Stimulated activated CD4-positive, alpha-beta T cell treated with anti-CD3 and anti-CD28 coated beads, Interleukin-4, amount 100 ng/mL, for 4 hours (primary cell): ENCODE results near the gene MTR.

Experiments
- DNase-seq, 2 experiments: peaks; one replicate each; pipeline ENCODE4 v3.0.0-alpha.2; 2020

The MTR gene

GRCh38 chr1:236795035-236795756 is at the start of gene MTR:
Gene MTR, plus strand, starts transcription at chr1:236795292. Its CDS starts 412 bp downstream, at chr1:236795704.
- DNase-seq, result peak; percentile 92 to 95

DNA sequence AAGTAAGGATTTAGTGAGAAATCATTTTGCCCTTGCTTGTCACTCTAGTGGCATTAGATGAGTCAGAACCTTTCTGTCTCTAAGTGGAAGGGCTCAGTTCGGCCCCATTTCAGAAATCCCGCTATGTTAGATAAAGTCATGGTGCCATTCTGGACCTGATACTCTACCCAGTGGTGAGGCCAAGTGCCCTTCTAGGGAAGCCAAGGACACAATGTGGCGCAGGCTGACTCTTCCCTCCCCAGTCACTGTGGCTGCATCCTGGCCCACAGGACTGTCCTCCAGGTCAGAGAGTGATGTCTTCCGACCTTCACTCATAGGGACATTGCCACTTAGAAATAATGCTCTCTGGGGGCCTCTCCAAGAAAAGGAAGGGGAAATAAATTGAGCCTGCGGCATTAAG is 48.3 kb upstream of the MTR start:
- DNase-seq, result no peak

DNA sequence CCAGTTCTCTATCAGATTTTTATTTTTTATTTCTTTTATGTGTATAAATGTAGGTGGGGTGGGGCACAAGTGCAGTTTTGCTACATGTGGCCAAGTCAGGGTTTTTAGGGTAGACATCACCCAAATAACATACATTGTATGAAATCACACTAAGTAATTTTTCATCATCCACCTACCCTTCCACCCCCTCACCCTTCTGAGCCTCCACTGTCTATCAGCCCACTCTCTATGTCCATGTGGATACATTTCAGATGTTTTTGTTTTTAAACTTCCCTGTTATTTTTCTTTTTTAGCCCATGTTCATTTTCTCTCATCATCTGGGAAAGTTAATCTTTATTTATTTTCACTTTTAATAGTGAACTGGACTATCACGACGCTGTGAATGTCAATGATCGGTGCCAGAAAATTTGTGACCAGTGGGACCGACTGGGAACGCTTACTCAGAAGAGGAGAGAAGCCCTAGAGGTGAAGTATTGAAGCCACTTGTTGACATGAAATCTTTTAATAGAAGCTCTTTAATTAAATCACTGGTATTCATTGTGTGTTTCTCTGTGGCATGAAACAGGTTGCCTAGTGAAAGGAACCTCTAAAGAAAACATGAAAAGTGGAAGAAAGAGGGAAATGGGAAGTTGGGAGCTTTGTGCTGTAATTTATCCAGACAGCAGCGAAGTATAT is 47.6 kb upstream of the MTR start:
- no peak for DNase-seq

- DNase-seq, result no peak
Measured at GRCh38 chr1:236748268-236748870, 46.7 kb upstream of the MTR start.

GRCh38 chr1:236750928-236751327 is 44.2 kb upstream of the MTR start:
- no peak for DNase-seq

DNA sequence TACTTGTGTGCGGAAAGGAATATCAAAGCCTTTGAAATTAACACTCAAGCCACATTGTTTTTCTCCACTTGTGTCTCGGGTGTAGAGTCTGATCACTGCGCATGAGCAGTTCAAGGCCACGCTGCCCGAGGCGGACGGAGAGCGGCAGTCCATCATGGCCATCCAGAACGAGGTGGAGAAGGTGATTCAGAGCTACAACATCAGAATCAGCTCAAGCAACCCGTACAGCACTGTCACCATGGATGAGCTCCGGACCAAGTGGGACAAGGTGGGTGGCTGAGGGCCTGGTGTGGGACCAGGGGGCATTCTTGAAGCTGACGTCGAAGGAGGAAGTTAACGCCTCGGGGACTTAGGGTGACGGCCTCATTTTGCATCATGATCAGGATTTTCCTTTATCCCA is 43.7 kb upstream of the MTR start:
- no peak for DNase-seq

- DNase-seq, result no peak
Measured at GRCh38 chr1:236751935-236752334, 43.2 kb upstream of the MTR start.

- no peak for DNase-seq
Measured at GRCh38 chr1:236753516-236753915, 41.6 kb upstream of the MTR start.

DNA sequence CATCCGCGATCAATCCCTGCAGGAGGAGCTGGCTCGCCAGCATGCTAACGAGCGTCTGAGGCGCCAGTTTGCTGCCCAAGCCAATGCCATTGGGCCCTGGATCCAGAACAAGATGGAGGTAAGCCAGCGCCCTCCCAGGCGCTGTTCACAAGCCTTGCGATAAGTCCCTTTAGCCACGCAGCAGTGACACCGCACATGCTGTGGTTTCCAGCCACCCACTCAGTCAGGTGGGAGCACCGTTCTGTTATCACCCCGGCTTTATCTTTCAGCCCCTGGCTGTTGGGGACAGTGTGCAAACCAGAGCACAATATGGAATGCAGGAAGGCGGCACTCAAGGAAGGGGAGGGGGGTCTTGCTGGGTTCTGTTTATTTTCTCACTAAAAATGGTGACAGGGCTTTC is 41.1 kb upstream of the MTR start:
- no peak for DNase-seq

DNA sequence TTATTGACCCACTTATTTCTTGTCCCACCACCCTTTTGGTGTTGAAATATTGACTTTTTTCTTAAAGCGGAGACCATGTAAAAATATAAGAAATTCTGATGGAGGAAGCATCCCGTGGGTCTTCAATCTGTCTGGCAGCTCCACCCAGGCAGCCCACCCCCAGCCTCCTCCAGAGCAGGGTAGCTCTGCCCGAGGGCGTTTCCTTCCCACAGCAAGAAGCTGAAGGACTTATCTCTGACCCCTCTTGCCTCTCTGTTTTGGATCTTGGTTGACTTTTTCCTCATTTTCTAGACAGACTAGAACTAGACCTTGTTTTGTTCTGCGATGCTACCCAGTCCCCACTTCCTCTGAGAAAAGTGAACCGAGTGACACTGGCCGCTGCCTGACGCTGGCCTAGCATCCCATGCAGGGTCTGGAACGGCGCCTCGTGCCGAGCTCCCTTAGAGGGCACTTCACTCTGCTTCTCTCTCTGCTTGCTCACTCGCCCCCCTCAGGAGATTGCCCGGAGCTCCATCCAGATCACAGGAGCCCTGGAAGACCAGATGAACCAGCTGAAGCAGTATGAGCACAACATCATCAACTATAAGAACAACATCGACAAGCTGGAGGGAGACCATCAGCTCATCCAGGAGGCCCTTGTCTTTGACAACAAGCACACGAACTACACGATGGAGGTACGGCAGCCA is 40.4 kb upstream of the MTR start:
- DNase-seq, result no peak

GRCh38 chr1:236757640-236758039 is 37.5 kb upstream of the MTR start:
- DNase-seq, result no peak

DNA sequence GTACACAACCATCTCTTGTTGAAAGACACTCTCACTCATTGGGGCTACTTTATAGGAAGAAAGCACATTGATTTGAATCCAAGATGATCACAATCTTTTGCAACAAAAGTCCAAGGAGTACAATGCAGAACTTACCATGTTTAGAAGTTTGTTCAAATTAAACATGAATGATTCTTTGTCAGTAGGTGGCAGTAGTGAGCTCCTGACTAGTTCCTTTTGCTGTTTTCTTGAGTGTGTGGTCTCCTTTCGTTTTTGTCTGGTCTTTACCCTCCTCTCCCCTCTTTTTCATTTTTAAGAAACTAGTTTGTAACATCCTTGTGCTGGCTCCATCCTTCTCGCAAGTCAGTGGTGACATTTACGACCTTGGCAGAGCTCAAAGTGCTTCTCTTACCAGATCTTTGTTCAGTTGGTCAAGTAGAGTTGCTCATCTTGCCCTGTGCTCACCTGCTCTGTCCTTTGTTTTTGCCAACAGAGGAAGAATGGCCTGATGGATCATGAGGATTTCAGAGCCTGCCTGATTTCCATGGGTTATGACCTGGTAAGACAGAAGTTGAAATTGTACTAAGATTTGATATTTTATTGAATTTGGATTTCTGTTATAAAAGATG is 35.7 kb upstream of the MTR start:
- DNase-seq, result no peak

GRCh38 chr1:236760480-236760879 is 34.6 kb upstream of the MTR start:
- DNase-seq, result no peak

DNA sequence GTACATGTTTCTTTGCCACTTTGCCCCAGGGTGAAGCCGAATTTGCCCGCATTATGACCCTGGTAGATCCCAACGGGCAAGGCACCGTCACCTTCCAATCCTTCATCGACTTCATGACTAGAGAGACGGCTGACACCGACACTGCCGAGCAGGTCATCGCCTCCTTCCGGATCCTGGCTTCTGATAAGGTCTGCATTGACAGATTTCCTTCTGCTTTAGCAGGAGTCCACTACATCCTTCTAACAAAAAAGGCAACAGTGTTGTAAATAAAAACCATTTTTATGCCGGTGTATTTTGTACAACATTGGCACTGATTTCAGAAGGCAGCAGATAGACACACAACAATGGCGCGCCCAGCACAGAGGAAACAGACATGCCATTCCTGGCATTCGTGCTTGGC is 34.1 kb upstream of the MTR start:
- no peak for DNase-seq

DNA sequence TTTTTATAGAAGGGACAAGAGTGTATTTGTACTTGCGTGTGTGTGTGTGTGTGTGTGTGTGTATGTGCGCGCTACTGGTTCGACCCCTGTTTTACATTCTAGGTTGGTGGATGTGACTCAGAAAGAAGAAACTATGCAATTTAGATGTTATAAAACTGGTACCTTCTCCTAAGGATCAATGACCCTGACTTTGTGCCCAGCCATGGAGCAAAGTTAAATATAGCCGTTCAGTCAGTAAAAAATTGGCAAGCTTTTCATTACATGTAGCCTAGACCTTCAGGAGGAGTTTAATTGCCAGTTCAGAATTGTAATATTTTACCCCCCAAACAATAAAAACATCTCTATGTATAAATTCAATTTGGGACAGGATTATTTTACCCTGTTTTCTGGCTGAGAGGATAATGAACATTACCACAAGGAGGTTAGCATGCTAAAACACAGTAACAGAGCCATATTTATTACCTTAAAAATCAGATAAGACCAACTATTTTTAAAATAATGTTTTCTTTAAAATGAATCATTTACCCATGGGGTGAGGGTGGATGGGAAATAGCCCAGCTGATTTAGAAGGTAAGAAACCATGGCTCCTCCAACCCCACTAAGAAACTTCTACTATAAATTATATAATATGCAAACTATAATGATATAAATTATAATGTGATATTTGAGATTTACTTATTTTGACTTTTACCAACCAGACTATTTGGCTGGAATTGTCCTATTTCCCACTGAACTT is 33.5 kb upstream of the MTR start:
- no peak for DNase-seq

DNA sequence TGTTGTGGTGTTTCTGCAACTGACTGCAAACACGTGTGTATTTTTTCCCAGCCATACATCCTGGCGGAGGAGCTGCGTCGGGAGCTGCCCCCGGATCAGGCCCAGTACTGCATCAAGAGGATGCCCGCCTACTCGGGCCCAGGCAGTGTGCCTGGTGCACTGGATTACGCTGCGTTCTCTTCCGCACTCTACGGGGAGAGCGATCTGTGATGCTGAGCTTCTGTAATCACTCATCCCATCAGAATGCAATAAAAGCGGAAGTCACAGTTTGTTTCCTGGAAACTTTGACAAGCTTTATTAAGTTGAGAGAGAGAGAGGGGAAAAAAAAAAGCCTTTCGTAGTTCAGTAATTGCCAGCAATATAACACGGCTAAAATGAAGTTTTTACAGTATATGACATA is 32.7 kb upstream of the MTR start:
- no peak for DNase-seq

- no peak for DNase-seq
Measured at GRCh38 chr1:236765831-236766230, 29.3 kb upstream of the MTR start.

DNA sequence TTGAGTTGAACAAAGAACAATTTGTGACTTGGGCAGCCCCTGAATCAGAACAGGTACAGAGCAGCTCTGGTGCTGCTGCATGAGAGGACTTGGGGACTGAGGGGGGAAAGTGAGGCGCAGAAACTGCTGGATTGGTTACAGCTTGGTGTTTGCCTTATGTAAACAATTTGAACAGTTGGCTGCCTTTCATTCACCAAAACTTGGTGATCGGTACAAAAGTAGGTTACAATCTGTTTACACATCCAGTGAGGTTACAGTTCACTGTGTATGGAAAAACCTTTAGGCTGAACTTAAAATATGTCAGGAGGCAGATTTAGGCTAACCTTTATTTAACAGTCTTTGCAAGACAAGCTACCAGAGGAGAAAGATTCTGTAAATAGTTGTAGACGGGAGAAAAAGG is 28.6 kb upstream of the MTR start:
- DNase-seq, result no peak

GRCh38 chr1:236767276-236767675 is 27.8 kb upstream of the MTR start:
- no peak for DNase-seq

DNA sequence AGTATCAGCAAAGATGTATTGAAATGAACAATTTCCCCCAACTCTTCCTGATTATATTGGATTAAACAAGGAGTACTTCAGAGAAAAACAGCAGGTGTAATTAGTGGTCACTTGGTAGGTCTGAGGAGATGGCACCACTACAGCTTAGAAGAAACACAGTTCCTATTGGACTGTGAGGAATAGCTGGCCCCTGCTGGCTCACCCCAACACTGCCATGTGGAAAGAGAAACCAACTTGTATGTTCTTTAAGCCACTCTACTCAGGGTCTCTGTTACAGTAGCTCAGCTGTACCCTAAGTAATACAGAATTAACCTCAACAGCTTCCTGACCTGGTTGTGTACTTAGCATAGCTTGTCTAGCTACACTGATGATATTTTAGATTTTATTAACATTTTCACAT is 26.5 kb upstream of the MTR start:
- DNase-seq, result no peak

GRCh38 chr1:236773919-236774318 is 21.2 kb upstream of the MTR start:
- DNase-seq, result no peak

DNA sequence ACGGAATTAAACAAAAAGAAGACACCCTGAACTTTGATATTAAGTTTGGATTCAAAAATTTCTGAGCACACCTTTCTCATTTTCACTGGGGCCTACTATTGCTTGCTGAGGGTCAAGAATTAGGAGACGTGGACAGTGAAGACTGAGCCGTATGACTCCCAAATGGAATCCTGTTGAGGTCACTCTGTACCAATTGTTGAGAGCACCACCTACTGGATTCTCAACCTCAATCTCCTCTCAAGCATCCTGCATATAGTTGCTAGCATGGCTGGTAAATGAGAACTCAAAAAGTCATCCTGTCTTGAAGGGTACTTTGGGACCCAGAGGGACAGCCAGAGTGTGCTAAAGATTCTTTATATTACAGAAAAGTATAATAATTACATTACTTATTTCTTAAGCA is 20.2 kb upstream of the MTR start:
- DNase-seq, result no peak

- DNase-seq, result no peak
Measured at GRCh38 chr1:236779312-236779711, 15.8 kb upstream of the MTR start.
